HG02678 (cell line): ENCODE measurements around the gene SUFU.
"Not testable (repeated sequence)": the region's sequence is repeated elsewhere in the genome, so short reads cannot be mapped to it uniquely, and the experiment has no call there.

ENCODE experiments used
- ATAC-seq: cut with Tn5 transposase; IDR thresholded peaks from one replicate; pipeline ENCODE4 v1.9.1; 2021; ENCODE audit warnings: mild to moderate bottlenecking, moderate library complexity; ENCODE audit not compliant: unreplicated experiment

Gene SUFU

DNA sequence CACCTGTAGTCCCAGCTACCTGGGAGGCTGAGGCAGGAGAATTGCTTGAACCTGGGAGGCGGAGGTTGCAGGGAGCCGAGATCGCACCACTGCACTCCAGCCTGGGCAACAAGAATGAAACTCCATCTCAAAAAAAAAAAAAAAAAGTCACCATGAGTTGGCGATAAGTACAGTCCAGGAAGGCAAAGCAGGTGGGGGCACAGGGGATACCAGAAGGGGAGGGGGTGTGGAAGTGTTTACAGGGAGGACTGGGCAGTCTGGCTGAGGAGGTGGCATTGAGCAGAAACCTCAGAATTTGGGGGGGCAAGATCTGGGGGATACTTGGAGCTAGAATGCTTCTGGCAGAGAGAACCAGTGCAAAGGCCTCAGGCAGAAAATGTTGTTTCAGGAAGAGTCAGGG is 163.6 kb downstream of the SUFU start:
- not testable (repeated sequence) for ATAC-seq

DNA sequence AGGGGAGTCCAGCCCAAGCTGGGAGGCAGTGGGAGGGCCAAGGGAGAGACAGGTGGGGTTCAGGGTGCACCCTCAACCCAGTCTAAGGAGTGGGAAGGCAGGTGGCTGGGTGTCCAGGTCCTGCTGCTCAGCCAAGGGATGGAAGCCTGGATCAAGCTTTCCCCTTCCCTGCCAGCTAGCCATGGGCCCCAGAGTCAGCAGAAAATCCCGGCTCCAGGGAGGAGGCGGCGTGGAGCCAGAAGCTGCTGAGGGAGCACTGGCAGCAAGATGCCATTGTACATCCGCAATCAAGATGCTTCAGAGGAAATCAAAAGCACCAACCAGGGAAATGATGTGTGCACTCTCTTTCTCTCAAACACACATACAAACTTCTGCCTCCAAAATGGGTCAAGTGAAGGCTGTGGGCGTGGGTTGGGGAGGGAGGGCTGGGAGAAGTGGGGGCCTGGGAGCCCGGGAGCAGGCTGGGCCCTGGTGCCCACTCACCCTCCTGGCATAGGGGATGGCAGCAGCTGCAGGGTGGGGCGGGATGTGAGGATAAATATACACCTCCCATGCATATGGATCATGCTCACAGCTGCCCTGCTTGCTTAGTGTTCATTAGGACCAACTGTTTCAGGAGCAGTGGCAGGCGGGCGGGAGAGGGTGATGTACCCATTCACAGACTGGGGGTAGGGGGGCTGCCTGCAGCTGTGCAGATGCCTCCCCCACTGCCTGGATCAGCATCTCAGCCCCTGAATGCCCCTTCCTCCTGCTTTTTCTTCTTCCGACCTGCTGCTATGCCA is 164.7 kb downstream of the SUFU start:
- no peak for ATAC-seq

DNA sequence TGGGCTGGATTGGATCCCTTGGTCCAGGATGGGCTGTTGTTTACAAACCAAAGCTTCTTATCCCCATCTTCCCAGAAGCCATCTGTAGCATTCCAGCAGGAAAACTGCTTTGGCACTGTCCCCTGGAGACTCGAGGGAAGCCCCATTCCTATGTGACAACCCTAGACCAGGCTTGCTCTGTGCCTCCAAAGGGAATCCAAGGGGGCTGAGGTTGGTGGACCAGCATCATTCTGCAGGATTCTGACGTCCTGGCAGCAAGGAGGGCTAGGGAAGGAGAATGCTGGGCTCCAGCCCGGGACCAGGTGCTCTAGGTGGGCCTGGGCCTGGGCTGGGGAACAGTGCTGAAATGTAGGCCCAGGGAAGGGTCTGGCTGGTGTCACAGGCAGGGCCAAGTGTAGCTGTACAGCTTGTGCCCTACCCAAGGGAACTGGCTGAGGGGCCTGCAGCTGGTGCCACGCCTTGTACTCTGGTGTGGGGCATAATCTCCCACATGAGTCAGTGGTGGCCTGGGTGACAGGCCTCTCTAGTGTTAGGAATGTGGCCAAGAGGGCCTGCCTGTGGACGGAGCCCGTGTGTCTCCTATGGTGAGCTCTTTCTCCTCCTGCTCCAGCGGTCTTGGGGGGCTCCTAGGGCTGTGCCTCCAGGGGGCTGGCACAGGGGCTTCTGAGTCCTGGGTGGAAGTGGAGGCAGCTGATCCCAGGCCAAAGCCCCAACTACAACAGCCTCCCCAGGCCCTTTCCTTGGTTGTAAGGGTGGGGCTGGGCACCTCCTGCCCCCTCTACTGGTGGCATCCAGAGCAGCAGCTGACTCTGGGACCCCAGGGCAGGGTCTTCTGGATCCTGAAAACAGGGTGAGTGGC is 165.7 kb downstream of the SUFU start:
- no peak for ATAC-seq

DNA sequence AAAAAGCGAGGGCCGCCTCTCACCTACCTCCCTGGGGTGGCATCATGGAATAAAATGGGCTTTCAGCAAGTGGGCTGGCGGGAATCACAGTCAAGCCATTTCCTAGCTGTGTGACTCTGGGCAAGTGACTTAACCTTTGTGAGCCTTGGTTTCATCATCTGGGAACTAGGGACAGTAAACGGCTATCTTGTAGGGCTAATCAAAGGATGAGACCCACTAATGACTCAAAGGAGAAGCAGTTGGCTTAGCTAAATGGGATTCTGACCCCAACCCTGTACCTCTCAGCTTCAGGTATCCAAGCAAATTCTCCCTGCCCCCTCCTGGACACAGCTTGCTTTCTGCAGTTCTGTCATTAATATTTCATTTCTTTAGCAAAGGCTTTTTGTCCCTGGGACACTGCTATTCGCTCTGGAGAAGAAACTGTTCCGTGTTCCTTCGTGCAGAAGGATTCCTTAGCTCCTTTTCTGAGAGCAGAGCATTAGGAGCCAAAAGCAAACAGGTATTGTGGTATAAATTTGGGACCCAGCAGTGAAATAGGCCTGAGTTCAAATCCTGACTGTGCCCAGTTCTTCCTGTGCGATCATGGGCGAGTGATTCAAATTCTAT is 166.4 kb downstream of the SUFU start:
- ATAC-seq, result no peak

DNA sequence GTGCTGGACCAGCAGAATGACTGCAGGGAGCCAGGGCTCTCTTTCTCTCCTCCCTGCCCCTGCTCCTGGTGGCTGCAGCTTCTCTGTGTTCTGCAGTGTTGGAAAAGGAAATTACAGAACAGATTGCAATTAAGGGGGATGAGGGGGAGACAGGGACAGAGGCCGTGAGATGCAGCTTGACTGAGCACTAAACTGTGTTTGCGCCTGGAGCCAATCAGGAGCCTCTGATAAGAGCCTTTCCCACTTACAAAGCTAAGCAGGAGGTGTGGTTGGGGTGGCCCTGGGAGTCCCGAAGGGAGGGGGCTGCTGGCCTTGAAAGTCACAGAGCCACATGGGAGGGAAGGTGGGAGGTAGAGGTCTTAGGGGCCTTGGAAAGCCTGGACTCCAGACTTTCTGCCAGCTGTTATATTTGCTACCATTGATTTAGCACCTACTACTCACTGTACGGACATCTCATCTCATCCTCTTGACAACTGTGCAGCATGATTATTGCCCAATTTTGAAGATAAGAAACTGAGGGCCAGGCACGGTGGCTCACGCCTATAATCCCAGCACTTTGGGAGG is 167.2 kb downstream of the SUFU start:
- ATAC-seq, result no peak

DNA sequence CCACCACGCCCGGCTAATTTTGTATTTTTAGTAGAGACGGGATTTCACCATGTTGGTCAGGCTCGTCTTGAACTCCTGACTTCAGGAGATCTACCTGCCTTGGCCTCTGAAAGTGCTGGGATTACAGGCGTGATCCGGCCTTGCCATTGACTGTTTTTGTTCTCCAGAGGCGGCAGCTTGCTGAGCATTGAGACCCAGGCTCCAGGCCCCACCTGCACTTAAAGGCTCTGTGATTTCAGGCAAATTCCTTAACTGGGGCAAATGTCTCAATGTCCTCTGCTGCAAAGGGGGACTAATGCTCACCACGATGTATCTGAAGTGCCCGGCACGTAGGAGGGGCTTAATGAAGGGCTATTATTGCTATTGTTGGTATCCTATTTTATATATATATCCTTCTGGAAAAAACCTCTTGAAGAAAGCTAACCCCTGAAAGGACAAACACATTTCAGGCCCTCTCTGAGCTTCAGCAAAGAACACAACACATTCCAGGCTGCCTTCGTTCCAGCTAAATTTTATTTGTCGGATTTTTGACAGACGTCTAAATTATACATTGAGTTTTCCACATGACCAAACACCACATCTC is 169.6 kb downstream of the SUFU start:
- ATAC-seq, result no peak

DNA sequence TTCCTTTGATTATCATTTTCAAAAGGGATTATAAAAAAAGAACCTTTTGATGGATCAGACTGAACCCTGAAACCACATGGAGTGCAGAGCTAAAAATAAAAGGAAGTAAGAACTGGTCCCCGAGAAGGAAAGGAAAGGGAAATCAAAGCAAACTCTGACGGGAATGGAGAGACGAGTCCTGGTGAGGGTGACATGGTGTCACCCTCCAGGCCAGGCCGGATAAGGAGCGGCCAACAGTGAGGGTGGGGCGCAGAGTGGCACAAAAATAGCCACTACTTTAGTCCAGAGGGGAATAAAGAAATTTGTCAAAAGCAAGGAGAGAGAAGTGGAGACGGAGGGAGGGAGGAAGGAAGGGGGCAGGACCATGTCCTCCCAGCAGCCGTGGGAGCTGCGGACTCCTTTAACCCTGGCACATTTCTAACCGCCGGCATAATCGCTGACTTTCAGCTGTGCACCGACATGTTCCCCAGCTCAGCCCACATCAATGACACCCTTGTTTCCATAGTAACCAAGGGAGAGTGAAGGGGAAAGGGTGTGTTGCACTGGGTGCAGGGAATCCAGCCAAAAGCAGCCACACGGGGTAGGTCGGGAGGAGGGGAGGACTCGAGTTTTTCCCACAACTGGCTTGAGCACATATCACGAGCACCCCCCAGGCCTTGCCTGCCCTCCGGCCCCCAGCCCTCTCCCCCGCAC is 170.2 kb downstream of the SUFU start:
- no peak for ATAC-seq

DNA sequence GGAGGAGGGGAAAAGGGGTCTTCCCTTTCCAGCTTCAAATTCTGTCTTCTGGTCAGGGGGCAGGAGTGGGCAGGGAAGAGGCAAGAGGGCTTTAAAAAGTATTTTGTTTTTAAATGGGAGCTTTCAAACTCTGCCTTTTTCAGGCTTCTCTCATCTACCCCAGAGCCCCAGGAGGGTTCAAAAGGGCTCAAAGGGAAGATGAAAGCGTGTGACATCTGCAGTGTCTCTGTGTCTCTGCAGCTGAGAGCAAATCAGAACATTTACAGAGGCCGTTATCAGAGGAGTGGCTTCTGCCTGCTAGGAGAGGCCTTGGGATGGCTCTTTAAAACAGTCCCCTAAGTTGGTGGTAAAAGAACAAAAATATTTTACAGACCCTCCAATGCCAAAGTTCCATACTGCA is 170.8 kb downstream of the SUFU start:
- ATAC-seq, result no peak

DNA sequence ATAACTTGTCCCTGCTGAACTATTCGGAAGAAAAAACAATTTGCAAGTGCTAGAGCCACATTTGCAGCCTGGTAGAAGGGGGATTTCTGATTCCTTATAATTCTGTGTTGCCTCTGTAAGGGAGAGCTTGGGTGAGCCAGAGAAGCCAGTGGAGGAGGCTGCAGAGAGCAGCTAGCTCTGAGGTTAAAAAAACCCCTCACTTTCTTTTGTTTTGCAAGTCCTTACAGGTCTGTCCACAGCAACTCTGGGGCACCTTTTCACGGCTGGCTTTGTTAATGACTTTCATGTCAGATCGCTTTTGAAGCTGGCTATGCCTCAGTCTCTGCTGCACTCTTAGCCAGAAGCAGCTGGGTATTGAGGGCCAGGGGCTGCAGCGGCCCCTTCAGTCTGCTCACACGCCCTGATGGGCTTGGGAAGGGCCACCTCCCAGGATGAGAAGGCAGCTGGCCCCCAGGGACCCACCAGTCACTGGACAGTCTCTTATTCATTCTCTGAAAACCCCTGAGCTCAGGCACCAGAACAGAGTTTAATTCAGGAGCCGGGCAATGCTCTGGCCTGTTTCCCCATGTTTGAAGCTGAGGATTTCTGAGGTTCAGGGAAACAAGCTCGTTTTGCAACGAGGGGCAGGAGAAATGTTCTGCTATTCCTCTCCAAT is 171.4 kb downstream of the SUFU start:
- no peak for ATAC-seq

DNA sequence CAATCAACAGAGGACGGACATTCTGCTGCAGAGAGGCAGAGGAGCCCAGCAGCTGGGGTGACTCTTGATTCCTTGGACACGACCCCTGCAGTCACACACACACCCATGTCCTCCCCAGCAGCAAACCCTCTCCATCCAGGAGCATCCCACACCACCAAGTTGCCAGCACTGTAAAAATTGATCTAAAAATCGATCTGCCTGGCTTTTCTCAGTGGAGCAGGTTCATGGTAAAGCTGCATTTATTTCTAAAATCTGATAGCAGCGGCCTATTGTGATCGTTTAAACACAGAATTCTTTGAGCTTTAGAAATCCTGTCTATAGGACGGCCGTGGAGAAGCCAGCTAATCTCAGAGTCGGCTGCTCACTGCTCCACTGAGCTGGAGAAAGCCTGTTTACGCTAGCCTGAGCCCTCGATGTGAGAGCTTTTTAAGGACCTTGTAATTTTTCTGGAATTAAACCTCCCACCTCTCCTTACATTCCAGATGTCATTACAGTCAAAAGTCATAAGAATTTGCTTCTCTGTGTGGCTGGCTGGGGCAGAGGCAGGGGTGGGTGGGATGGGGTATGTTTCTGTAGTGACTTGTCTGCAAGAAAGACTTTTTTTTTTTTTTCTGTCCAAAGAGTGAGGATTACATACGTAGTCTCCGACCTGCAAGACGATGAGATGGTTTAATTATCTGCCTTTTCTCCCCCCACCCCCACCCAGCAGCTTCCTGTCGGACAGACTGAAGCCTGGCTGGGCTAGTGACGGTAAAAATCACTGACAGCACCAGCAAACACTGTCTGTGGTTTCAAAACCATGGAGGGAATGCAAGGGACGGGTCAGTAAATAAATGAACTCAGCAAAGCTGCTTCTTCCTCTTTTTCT is 172.1 kb downstream of the SUFU start:
- no peak for ATAC-seq

DNA sequence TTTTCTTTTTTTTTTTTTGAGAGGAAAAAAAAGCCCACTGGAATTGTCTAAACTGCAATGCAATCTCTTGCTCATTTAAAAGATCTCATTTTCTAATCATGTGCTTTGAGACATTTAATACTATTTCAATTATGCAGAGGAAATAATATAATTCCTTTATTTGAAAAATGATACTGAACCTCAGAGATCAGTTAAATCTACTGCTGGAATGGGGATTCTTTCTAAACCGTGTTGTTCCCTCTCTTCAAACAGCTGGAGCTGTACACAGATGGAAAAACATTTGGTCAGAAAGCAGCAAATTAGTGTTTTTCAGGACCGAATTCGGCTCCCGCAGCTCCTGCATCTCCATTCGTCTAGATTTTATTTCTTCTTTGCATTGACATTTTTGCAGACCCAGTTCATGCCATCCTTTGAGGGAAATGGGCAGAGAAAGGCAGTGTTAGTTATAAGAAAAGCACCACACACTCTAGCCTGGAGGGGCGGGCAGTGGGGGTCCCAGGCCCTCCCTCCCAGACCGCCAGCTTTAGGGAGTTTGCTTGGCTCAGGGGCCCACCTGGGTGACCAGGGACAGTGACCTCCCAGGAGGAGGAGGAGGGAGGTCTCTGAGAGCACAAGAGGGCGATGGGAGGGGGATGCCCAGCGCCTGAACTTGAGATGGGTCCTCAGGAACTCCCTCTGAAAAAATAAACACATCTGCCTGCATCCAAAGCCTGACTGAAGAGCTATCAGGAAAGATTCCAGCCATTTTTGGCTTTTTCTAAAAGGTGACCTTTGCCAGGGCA is 173.0 kb downstream of the SUFU start:
- ATAC-seq, result no peak

DNA sequence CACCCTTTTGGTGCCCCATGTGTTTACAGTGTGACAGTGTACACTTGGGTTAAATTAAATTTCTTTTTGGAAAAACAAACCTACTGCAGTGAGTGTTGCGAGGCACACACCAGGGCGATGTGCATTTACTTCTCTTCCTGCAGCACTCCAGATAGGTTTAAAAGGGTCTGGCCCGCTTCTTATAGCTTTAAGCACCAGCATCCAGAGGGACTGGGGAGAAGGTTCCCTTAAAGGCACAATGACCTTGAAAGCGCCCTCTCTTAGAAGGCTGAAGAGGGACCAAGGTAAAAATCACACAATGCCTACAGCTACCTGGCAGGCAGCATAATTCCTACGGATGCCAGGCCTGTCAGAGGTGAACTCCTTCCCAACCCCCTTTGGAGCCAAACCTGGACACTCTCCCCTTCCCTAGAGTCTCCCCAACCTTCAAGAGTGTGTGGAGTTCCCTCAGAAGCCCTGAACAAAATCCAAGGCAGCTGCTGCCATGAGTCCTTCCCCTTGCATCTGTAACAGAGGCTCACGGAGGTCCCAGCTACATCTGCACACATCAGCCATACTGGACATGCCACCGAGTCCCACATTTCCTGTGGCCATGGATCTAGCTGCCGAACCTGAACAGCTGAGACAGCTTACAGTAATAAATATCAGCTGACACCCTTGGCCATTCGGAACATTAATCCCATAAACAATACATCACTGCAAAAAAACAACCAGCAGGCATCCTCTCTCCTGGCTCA is 173.7 kb downstream of the SUFU start:
- no peak for ATAC-seq

DNA sequence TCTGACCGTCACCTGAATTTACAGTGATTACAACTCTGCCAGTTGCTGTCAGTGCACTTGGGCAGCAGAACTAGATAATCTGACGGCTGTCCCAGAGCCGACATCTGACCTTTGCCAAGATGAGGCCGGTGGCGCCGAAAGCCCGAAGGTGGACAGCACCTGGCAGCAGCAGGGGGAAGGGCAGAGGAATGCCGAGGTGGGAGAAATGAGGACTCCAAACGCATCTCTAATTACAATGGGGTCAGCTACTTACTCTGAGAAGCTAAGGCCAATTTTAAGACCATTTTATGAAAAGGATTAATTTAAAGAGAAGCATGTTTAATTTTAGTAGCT is 174.3 kb downstream of the SUFU start:
- no peak for ATAC-seq

DNA sequence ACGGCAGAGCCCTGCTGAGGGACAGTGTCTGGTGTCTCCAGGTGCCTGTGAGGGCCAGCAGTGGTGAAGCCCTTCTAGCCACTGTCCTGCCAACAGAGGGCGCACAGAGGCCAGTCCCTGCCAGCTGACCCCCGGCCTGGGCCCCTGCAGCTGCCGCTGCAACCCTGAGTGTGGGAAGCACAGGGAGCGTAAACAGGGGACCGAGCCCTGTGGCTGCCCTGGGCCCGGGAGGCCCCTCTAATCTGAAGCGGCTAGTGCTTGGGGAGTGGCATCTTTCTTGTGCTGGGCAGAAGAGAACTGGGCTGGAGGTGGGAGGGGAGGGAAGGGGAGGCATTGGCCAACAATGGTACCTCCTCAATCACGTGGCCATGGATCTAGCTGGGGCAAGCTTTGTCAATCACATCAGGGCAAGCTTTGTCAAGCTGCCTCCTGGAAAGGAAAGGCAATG is 175.1 kb downstream of the SUFU start:
- no peak for ATAC-seq

DNA sequence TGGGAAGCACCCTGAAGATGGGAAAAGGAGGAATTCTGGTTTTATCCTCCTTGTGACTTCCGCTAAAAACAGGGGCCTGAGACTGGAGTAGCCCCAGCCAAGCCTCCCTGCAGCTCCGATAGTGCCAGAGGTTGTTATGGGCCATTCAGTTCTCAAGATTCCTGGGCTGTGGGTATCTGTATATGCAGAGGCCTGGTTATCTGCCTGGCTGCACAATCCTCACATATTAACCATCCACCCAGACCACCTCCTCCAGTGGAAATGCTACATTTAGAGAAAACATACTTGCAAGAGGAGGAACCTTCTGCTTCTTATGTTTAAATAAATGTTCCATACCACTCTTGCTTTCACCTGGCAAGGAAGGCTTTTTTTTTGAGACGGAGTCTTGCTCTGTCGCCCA is 175.8 kb downstream of the SUFU start:
- ATAC-seq, result no peak

DNA sequence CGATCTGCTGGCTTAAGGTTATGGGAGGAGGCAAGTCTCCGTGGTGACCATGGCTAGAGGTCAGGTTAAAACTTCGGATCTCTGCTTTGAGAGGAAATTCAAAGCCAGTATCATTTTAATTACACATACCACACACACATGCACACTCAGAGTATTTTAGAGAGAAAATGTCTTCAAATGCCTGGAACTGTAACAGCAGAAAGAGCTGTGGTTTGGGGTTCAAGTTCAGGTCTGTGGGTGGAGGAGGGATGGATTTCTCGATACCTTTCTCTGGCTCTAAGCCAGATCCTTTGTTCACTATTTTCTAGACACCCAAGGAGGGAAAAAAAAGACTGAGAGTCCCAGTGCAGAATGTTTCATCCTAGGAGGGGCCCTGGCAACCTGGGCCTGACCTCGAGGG is 177.9 kb downstream of the SUFU start:
- ATAC-seq, result no peak

DNA sequence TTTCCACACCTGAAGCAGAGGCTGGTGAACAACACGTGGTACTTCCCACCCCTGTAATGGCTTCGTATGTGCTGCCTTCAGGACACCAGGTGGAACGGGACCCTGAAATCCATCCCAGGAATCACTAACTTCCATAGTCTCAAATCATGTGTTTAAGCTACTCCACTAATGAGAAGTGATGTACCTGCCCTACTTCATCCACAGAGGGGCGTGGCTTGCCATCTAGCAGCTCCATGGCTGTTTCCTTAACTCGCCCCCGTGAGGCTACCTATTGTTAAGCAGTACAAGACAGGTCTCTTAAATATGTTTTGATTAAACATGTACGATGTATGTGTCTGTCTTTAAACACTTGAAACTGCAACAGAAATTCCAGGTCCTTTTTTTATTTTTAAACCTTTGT is 178.6 kb downstream of the SUFU start:
- no peak for ATAC-seq

DNA sequence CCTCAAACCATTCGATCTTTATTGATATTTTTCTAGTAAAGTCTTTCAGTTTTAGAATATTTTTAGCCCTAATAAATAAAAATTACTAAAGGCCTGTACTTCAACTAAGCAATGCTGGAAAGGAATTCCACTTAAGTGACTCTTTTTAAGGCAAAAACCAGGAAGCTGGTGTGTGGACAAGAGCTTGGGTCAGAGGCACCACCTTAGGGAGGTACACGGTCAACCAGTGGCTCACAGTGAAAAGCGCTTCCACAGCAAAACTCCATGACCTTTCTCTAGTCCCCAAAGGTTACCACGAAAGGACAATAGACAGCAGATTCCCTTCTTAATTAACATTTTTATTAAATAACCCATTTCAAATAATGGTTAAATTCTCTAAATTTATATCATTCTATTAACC is 179.2 kb downstream of the SUFU start:
- no peak for ATAC-seq
